ENCODE data around the gene CRIM1.

GRCh38 chr2:36515538-36515937 is 160.0 kb downstream of the CRIM1 start:
- TF ChIP-seq CTCF (conservative IDR thresholded peaks at IDR 0.05; ENCODE audit: low read depth, low read length) (no peak), EZH2 (IDR thresholded peaks at IDR 0.05; ENCODE audit: borderline replicate concordance, low read depth, low read length, poor library complexity, severe bottlenecking) (no peak)

All from A673 (cell line).